Bone marrow (tissue), 2 donors: ENCODE measurements around the gene C5.
"Not testable (repeated sequence)": the region's sequence is repeated elsewhere in the genome, so short reads cannot be mapped to it uniquely, and the experiment has no call there.

Experiments
- DNase-seq, 2 donors: peaks; one replicate each; lab custom pipeline; 2025; lab: John Stamatoyannopoulos, UW

The C5 gene

DNA sequence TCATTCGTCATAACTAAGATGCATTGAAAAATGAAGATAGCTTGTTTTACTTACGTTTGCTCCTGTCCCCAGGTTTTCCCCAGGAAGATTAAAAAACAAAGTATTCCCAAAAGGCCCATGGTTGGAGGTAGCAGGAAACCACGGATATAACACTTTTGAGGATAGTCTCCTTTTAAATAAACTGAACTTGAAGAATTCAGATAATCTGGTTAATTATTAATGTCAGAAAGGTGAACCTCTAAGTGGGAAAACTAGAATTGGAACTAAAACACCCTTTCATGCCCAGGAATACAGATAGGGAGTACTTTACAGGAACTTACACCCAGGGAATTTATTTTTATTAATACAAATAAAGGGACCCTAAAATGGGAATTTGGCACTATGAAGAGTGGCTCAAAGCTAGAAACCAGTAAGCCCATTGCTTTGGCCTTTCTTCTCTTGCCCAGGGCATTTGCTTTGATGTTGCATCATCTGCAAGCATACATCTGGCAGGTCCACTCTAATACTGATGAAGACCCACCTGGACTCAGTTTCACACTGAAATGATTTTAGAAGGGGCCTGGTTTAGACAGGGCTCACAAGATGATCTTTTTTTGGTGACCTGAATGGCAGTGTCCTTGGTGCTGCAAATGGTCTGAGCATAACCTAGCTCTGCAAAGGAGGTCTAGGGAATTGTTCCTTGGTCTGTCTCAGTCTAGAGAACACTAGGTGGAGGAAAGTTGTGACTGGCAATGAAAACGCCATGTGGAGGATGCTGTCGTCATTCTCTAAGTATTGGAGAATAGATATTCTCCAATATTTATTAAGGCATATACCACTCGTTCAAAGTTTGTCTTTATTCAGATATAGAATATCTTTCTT lies at the start of gene C5:
C5 (minus strand) TSS at position 148 of the 861 bp plus-strand sequence; CDS start at position 119, 29 bp downstream.
- DNase-seq, result no peak

DNA sequence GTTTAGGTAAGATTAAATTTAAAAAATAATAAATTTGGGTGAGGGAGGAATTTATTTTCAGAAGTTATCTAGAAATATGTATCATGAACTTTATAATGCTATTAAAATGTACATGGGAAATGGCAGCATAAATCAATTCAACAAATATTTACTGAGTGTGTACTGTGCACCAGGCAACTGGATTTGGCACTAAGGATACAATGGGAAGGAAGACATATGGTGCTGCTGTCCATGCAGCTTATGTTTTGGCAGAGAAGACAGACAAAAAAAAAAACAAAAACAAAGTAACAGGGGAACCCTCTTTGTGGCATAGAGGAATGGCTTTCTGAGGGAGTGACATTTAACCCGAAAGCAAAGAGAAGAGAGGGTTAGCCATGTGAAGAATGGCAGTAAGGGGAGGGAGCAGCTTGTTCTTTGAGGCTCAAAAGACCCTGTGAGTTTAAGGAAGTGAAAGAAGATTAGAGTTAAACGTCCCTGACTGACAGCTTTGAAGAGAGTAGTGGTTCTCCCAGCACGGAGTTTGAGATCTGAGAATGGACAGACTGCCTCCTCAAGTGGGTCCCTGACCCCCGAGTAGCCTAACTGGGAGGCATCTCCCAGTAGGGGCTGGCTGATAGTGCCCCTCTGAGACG lies 48.6 kb upstream of the C5 start:
- no peak for DNase-seq

DNA sequence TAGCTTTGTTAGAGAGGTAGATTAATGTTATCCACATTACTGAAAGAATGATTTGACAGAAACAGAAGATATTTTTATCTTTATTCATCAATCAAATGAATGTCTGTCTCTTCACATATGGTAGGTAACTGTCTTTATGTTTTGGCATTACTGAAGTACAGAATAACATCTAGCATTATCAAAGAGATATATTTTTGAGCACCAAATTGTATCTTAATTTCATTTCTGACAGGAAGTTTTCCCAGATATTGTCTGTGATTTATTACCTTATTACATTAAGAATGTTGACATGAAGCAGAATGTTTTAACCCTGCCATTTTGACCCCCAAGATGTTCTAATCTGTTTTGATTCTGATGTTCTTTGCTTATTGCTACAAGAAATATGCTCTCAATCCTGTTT lies 45.0 kb upstream of the C5 start:
- DNase-seq, result no peak

DNA sequence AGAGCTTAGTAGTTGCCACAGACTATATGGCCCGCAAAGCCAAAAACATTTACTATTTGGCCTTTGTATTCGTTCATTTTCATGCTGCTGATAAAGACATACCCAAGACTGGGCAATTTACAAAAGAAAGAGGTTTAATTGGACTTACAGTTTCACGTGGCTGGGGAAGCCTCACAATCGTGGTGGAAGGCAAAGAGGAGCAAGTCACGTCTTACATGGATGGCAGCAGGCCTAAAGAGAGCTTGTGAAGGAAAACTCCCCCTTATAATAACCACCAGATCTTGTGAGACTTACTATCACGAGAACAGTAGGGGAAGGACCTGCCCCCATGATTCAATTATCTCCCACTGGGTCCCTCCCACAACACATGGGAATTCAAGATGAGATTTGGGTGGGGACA lies 40.7 kb upstream of the C5 start:
- not testable (repeated sequence) for DNase-seq

DNA sequence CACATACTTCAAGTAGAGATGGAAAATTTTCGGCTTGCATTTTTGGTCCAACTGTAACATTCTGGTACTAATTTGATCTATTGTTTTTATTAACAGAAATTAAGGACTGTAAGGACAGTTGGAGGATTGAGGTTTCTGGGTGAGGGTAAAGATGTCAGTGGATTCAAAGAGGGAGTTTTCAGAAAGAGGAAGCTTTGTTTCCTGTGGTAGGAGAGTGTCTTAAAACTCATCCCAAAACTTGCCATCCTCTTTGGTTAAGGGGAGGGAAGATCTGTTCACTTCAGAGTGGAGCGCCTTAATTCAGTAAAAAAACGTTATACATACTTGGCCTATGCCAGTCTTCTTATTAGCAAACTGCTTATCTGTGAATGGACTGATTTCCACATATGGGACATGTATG lies 38.5 kb upstream of the C5 start:
- peak in 1 of 2 donors; percentile 60 for DNase-seq

DNA sequence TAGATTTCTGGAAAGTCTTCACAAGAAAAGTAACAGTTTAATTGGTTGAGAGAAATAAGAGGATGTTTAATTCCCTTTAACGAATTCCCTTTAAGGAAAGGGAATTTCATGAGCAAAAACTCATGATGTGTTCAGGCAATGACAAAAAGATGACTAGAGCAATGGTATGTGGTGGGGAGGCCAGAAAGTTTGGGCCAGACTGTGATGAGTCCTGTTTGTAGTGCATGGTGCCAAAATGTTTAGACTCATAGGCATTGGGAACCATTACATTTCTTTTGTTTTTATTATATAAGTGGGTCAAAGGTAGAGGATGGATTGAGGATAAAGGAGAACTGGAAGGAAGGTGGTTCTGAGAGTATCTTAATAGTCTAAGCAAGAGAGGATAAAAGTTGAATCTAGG lies 35.6 kb upstream of the C5 start:
- DNase-seq, result no peak

DNA sequence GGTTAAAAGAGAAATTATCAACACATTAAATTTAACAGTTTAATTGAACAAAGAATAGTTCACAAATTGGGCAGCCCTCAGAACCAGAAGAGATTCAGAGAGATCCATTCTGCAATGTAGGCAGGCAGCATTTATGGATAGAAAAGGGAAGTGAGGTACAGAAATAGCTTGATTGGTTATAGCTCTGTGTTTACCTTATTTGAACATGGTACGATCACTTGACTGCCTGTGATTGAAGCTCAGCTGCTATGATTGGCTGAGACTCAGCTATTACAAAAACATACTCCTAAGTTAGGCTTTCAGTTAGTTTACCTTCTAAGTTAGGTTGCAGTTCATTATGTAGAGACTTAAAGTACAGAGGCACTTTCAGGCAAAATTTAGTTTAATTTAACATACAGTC lies 32.0 kb upstream of the C5 start:
- no peak for DNase-seq

DNA sequence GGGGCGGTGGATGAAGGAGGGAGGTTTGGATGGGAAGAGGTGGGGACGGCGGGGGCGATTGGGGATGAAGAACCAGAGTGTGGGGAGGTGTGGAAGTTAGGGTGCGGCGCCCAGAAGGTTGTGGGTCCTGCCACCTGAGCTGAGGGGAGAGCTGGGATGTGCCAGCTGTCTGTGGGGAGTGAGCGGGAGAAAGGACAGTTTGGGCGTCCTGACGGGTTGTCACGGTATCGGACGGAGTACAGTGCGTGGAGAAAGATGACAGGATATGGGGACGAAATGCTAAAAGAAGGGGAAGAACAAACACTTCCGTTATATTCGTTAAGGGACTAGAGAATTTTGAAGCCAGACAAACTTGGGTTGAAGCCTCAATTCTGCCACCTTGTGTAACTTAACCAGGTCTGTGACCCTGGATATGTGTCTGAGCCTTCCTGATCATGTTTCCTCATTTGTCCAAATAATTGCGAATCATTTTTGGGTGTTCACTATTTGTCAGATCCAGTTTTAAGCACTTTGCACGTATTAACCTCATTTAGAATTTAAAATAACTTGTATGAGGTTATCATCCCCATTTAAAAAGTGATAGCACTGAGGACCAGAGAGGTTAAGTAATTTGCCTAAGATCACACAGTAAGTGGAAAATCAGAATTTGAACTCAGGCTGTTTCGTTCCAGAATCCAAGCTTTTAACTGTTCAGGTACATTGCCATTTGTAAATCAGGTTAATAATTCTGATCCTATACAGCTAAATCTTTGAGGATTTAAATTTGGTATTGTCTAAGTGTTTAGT lies 25.4 kb upstream of the C5 start:
- DNase-seq, result peak in 1 of 2 donors; percentile 16

DNA sequence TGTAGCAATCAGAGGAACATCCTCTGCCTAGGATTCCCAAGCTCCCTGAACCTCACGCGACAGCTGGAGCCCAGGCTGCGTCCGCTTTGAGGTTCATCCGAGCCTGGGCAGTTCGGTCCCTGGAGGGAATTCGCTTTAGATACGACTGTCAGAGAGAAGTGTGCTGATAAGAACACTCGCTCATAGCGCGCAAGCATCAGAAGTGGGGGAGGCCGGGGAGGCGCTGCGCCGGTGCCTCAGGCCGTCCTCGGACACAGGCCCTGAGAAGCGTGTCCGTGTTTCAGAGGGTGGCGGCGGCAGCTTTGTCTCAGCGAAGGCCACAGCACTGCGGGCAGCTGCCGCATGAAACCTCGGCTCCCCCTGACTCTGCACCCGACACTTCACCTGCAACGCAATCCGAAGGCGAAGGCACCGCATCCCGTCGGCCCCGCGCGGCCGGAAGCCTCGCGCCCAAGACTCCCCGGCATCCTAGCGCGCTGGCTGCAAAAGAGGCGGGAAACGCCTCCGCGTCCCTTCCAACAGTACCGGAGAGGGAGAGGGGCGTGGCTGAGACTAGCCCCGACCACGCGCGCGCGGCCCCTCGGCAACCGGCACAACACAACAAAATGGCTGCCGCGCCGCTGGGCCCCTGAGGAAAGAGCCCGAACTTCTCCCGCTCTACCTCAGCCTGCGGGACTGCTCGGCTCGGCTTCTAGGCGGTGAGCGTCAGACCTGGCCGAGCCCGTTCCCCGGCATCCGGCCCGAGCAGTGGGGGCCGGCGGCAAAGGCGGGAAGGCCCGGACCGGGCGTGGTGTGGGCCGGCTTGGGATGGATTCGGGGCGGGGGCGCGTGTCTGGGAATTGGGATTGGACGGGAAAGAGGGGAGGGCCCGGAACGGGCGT lies 24.5 kb upstream of the C5 start, which contains the start of gene CNTRL:
CNTRL (plus strand) TSS at position 586 of the 881 bp plus-strand sequence. CDS start 13,372 bp downstream, outside the sequence.
- peak; percentile 67 to 68 for DNase-seq

DNA sequence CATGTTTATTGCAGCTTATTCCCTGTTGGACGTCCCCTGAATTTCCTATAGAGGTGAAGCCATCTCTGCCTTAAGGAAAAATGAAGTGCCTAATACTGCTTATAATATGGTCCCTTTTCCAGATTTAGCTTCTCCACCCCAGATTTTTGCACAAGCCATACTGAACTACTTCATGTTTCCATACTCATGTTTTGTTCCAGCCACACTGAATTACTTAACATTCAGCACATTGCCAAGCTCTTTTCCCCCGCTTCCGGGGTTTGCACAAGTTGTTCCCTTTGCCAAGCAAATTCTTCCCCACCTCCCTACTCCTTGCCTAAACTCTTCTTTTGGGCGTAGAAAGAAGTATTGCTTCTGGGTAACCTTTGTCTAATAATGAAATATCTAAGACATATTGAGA lies 23.0 kb upstream of the C5 start:
- DNase-seq, result no peak

DNA sequence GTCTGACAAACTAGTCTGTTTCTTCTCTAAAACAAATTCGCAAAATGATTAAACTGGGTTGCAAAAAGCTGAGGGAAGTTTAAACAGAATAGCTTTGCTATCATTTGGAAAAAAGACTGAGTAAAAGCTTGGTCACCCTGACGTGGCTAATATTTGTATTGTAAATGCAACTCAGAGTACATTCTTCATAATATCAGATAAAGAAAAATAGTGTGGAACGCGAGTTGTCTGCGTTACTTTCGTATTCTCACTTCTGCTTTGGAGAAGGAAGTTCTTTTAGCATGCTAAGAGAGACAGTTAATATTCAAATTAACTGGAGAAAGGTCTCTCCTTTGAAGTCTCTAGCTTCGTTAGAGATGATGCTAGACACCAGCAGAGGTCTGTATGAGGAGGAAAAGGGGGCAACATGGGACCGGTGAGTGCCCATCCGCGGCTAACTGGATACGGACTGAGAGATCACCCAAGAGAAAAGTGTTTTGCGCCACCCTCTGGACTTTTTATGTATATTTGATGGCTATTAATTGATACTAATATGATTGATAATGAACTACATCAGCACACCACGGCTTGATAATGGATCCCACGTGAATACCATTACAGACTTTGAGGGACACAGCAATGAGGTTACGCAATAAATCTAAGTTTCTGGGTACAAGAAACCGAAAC lies 21.8 kb upstream of the C5 start:
- peak in 1 of 2 donors; percentile 43 for DNase-seq

DNA sequence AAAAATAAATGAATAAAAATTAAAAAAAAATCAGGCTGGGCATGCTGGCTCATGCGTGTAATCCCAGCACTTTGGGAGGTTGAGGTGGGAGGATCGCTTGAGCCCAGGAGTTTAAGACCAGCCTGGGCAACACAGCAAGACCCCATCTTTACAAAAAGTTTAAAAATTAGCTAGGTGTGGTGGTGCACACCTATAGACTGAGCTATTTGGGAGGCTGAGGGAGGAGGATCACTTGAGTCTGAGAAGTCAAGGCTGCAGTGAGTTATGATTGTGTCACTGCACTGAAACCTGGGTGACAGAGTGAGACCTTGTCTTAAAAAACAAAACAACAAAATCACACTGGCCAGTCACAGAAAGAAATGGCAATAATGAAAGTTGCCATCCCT lies 21.3 kb upstream of the C5 start:
- DNase-seq, result no peak

DNA sequence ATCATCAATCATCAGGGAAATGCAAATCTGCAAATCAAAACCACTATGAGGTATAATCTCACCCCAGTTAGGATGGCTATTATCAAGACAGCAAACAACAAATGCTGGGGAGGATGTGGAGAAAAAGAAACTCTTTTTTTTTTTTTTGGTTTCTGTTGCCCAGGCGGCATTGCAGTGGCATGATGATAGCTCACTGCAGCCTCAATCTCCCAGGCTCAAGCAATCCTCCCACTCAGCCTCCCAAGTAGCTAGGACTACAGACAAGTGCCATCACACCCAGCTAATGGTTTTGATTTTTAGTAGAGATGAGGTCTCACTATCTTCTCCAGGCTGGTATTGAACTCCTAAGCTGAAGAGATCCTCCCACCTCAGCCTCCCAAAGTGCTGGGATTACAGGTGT lies 19.3 kb upstream of the C5 start:
- no peak for DNase-seq

DNA sequence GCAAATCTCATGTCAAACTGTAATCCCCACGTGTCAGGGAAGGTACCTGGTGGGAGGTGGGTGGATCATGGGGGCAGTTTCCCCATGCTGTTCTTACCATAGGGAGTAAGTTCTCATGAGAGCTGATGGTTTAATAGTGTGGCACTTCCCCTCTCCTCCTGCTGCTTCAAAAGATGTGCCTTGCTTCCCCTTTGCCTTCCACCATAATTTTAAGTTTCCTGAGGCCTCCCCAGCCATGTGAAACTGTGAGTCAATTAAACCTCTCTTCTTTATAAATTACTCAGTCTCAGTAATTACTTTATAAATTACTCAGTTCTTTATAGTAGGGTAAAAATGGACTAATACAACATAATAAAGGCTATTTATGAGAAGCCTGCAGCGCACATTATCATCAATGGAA lies 17.6 kb upstream of the C5 start:
- DNase-seq, result peak in 1 of 2 donors; percentile 21

DNA sequence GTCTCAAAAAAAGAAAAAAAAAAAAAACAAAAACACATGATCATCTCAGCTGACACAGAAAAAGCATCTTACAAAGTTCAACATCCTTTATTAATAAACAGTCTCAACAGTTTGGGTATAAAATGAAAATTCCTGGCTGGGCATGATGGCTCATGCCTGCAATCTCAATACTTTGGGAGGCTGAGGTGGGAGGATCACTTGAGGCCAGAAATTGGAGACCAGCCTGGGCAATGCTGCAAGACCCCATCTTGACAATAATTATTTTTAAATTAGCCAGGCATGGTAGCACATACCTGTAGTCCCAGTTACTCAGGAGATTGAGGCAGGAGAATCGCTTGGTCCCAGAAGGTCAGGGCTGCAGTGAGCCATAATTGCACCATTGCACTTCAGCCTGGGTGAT lies 16.8 kb upstream of the C5 start:
- no peak for DNase-seq

DNA sequence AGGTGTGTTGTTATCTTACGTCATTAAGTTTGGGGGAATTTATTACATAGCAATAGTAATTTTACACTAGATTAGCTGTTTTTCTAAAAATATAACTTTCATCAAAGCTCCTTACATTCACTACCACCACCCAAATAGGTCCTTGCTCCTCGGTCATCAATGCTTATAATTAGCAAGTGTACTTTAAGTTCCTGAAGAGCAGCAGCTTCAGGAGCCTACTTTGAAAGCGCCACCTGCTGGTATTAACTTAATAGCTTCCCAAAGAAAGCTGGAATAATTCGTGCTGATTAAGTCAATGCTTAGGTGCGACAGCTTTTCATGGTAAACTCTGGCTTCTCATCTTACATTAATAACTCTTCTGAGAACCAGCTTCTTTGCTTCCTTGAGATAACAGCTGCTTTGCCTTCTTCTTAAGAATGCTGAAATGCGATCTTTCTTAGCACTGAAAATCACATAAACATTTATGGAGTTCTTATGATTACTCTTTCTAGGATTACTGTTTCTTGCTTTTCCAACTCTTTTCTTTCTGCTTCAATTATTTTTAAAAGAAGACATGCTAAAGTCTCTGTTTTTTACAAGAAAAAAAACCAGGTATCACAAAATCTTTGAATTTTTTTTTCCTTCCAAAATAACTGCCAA lies 10.0 kb upstream of the C5 start:
- peak in 1 of 2 donors; percentile 45 for DNase-seq

DNA sequence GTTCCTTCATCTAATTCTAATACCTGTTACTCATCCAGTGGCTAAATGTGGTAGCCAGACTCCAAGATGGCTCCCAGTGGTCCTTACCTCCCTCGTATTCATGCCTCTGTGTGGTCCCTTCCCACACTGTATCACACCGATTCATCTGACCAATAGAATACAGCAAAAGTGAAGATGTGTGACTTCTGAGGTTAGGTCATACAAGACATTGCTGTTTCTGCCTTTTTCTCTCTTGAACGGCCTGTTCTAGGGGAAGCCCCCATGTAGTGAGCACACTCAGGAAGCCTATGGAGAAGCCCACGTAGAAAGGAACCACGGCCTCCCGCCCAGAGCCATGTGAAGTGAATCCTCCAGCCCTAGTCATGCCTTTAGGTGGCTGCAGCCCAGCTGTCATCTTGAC lies 9.4 kb upstream of the C5 start:
- no peak for DNase-seq

DNA sequence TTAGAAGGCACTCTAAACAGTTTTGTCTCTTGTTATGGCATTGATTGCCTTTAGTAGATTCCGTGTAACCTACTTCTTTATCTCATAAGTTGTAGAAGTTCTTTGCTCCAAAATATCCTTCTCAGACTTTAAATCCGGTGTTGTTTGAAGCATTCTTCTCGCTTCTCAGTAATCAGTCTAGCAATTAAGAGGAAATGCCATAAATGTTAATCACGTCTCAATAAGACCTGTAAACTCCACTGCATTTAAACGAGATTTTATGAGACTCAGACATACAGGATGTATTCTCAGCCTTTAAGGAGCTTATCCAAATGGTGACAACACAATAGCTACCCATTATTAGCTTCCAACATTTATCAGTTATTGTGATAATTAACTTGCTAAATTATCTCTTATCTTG lies 7.7 kb upstream of the C5 start:
- no peak for DNase-seq

DNA sequence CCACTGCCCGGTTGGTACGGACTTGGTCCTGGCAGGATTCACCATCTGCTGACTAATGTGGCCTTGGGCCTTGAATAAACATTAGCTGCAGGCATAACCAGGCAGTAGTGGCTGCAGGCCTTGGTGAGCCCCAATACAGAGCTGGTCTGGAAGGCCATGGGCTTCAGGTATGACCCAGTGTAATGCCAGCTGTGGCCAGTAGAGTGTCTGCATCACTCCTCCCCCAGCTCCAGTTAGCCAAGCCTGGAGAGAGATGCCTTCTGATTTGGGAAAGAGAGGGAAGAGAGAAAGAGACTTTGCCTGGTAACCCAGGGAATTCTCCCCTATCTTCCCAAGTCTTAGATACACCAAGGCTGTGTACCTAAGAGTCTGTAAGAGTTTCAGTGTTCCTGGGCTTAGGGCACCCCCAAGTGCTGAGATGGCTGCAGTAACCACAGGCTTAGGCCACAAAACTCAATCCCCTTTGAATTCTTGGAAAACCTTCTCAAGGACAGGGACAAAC lies 5.6 kb upstream of the C5 start:
- no peak for DNase-seq

DNA sequence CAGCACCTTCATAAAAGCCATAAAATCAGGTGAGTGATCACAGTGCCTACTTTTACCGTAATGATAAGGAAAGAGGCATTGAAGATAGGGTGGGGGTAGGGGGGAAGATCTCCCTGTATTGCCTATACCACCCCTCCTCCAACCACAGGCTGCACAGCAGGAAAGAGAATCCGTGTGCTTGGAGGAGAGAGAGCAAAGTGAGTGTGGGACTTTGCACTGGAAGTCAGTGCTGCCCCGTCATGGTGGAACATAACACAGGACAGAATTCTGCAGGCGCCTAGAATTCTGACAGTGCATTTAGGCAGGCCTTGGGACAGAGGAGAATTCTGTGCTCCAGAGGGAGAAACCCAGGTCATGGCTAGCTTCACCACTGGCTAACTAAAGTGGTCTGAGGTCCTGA lies 3.5 kb upstream of the C5 start:
- no peak for DNase-seq
